ENCODE results near the gene TTLL6.
"Not testable (repeated sequence)": the region's sequence is repeated elsewhere in the genome, so short reads cannot be mapped to it uniquely, and the experiment has no call there.

Gene TTLL6

DNA sequence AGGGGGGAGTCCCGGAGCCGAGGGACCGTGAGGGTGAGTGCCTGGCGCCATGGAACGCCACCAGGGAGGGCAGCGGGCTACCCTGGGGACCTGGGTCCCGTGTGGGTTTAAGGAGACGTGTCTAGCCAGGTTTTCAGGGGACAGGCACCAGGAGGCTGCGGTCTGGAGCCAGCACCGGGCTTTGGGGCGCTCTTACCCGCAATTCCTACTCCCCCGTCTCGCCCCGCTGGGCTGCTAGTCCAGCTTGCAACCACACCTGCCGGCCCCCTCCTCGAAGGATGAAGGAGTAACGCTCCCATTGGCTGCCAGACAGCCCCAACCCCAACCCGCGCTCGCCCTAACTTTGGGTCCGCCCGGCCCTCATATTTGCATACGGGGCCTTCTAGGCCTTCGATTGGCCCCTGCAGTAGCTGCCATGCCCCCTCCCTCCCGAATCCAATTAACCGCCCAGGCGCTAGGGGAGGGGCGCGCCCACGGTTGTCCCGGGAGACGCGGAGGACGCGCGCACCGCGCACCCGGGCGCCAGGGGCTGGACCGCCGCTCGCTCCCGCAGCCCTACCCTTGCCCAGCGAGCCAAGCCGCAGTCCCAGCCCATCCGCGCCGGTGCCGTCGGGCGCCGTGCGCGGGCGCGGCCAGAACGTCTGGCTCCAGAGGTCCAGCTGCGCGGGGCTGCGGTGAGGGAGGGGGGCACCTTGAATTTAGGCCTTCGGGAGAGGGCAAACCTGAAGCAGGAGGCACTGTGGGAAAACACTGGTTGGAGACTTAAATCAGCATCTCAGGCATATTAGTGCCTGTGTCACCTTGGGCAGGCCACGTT, at the start of gene TTLL6:
TTLL6 (minus strand) TSS at position 456 of the 817 bp plus-strand sequence; CDS start at position 299, 157 bp downstream.
- DNase-seq (ENCODE audit: low read depth in 2 of 2) = peak; percentile 58 to 61

DNA sequence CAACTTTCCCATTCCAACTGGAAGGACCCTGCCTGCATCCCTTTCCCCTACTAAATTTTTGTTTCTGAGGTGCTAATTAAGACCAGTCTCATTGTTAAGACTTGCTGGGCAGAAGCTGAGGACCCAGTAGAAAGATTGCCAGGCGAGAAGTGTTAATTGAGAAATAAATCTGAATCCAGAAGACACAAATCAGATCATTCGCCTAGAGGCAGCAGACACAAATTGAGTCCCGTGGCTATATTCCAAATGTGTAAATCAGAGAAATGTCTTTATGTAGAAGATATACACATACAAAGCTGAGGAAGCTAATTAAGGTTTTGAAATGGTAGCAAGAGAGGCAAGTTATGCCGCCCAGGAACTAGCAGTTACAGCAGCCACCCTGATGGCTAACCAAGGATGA, 43.4 kb upstream of the TTLL6 start:
- DNase-seq (ENCODE audit: low read depth in 2 of 2) = no peak

DNA sequence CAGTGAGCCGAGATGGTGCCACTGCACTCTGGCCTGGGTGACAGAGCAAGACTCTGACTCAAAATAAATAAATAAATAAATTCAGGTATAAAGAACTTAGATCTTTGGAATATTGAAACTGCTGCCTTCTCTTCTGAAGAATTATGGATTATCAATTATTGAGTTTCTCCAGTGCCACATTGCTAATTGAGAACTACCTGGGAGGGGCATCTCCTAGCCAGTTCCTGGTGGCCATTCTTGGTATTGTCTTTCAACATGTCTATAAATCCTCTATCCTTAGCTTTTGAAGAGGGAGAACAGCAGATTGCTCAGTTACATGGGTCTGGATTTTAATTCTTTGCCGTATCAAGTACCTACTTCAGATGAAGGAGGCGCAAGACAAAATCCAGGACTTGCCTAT, 43.0 kb upstream of the TTLL6 start:
- no peak for DNase-seq (ENCODE audit: low read depth in 2 of 2)

DNA sequence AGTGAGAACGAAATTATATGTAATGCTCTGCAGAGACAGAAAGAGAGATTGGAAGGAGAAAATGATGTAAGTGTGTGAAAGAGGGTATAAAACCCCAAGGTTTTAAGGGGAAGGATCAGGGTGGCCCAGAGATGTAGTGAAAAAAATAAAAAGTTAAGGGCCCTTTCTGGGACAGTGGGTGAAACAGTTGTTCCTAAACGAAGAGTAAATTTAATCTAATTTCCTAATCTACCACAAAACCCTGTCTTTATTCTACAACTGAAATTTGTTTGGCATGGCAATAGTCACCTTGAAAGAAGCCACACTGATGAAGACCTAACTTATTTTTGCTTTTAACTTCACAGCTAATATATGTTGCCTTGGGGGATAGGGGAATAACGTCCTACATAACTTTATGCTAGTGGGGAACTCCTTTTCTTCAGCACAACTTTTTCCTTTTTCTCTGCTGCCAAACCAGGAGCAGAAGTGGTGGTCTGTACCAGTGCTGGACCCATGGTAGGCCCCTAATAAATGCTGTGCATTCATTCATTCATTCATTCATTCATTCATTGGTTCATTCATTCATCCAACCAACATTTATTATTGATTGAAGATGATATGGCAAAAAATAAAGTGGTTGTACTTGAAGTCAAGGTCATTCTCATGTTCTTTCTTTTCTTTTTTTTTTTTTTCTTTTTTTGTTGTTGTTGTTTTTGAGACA, 39.2 kb upstream of the TTLL6 start:
- DNase-seq (ENCODE audit: low read depth in 2 of 2) = no peak

DNA sequence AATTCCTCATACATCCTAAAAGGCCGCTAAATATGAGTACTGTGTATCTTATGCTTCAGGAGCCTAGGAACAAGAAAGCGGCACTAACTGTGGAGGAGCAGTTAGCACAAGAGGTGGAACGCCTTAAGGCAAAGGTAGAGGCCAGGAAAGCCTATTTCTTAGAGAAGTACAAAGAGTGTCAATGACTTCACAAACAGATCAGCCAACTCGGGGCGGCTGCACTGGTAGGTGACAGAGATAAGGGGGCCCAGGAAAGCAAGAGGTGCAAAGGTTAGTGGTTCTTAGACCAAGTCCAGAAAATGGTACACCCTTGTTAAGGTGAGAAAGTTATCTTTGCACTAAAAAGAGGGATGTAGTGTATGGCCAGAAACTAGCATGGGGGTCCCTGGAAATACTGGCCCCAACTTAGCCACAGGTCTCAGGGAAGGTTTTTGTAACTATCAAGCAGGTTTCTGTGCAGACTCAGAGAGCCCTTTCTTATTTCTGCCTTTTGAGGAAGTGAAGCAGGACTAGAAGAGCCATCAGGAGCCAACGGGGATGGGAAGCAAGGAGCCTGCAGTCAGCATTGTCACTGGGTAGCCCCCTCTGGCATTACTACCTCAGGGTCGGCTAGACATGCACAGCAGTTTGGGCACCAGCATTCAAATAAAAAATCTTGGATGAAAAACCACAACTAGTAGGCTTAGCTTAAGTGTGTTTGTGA, 37.9 kb upstream of the TTLL6 start:
- DNase-seq (ENCODE audit: low read depth in 2 of 2) = no peak

DNA sequence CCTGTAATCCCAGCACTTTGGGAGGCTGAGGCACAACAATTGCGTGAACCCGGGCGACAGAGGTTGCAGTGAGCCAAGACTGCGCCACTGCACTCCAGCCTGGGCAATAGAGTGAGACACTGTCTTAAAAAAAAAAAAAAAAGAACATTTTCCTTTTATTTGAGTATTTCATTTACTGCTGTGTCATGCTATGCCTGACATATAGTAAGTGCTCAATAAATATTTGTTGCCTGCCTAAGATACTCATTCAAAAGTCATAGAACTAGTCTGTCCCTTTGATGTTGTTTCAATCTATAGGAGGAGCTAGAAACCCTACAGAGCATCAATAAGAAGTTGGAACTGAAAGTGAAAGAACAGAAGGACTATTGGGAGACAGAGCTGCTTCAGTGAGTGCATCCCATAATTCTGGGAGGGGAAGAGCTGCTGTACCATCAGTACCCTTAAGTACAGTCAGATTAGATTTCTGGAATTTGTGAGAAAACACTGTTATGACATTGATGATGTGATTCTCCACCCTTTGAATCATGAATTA, 33.8 kb upstream of the TTLL6 start:
- no peak for DNase-seq (ENCODE audit: low read depth in 2 of 2)

DNA sequence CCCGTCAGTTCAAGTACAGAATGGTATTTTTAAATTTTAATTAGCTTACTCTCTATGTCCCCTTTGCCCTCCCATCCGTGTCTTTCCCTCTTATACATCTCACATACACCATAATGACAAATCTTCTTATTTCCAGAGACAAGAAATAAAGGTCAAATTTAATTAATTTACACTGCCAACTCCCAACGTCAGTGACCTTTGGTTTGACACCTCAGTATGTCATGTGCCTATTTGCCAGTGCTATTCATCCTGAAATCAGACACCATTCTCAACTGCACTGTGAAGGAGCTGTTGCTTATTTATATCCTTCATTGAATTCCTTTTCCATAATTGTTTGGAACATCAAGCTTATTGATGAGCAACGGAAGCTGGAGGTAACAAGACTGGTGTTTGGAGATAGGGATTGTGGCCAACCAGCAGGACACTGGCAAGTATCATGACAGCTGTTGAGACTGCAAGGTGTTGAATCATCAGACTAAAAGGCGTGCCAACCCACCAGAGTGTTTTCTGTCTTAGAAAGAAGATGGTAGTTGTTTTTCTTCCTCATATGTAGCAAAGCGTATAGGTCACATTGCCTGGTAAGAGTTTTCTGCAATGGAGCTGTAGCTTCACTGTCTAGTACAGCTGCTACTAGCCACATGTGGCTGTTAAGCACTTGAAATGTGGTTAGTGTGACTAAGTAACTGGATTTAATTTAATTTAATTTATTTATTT, 26.3 kb upstream of the TTLL6 start:
- DNase-seq (ENCODE audit: low read depth in 2 of 2) = no peak

DNA sequence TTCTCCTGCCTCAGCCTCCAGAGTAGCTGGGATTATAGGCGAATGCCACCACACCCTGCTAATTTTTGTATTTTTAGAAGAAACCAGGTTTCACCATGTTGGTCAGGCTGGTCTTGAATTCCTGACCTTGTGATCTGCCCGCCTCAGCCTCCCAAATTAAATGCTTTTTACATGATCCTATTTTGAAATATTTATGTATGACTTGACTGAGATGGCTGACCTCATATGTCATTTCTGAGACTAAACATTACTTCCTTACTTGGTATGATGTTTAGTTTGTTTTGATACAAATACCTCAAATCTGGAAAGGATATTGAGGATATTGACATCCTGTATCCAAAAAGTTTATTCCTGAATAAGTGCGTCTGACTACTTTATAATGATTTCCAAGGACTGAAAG, 25.7 kb upstream of the TTLL6 start:
- no peak for DNase-seq (ENCODE audit: low read depth in 2 of 2)

DNA sequence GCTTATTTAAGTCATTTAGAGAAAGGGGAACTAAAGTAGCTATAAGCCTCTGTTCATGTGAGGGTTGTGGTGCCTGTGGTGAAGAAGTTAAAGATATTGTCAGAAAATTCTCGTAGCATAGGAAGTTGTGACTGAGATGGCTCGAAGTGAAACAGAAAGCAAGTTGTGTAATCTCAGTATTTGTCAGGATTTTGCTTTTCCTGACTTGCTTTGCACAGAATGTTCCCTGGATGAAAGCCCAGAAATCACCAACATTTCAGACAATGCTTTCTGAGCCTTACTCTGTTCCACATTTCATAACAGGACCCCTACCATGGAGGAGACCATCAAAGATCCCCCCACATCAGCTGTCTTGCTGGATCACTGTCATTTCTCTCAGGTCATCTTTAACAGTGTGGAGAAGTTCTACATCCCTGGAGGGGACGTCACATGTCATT, 24.4 kb upstream of the TTLL6 start:
- DNase-seq (ENCODE audit: low read depth in 2 of 2) = no peak

DNA sequence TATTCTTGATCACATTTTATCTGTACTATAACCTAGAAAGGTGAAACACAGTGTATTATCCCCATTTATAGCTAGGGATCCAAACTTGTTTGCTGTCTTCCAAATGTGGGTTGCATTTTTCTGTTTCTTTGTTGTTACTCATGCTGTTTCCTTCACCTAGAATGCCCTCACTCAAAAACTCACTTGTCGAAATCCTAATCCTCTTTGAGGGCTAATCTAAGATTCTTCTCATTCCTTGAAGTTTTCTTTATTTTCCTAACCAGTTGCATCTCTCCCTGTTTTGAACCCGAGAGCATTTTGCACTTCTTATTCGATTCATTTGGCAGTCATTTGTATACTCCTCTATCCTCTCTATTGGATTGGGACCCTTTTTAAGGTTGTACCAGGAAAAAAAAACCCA, 23.4 kb upstream of the TTLL6 start:
- no peak for DNase-seq (ENCODE audit: low read depth in 2 of 2)

DNA sequence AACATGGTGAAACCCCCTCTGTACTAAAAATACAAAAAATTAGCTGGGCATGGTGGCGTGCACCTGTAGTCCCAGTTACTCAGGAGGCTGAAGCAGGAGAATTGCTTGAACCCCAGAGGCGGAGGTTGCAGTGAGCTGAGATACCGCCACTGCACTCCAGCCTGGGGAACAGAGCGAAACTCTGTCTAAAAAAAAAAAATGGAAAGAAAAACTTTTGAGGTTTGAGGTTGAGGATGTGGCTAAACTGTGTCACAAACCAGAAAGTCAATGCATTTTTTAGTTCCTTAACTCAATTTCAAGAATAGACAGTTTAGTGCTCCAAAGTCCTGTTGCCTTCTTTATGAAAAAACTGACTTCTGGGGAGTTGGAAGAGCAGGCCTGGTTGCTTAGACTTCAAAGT, 20.4 kb upstream of the TTLL6 start:
- not testable (repeated sequence) for DNase-seq (ENCODE audit: low read depth in 2 of 2)

DNA sequence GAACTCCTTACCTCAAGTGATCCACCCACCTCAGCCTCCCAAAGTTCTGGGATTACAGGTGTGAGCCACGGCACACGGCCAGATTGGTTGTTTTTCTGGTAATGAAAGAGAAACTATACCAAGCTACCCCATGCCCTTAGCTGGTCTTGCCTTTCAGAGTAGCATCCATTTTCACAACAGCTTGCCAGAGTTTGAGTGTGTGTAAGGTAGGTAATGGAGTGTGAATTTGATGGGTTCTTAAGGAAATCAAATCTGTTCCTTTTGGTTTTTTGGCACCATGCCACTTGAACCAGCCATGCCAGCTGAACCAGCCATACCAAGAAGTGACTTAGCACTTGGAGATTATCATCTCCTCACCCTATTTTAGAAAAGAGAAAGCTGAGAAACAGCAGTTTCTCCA, 18.9 kb upstream of the TTLL6 start:
- no peak for DNase-seq (ENCODE audit: low read depth in 2 of 2)

DNA sequence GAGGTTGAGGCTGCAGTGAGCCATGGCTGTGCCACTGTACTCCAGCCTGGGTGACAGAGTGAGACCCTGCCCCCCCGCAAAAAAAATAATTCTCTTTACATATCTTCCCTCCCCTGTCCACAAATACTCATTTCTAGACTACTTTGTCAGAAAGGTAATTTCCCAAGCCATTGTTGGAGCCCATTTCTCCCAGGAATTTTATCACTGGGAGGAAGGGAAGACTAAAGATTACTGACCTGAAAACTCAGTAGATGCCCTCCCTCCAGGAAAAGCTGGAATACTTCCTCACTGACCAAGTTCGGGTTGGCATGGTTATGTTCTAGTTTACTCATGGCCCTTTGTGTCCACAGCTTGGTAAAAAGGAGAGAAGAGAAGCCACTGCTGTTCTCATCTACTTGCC, 17.9 kb upstream of the TTLL6 start:
- DNase-seq (ENCODE audit: low read depth in 2 of 2) = no peak

DNA sequence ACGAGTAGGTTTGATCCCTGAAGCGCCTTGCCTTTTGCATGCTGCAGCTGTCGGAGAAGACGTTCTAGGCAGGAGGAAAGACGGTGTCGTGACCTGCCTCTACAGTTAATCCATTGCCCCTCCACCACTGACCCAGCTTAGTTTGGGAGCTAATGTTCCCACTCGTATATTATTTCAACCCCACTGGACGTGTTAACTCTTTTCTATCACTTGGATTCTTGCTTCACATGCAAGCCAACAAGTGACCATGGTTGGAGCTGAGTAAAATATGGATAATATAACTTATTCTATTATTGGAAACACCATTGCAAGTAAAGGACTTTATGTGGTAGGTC, 14.5 kb upstream of the TTLL6 start:
- DNase-seq (ENCODE audit: low read depth in 2 of 2) = no peak

DNA sequence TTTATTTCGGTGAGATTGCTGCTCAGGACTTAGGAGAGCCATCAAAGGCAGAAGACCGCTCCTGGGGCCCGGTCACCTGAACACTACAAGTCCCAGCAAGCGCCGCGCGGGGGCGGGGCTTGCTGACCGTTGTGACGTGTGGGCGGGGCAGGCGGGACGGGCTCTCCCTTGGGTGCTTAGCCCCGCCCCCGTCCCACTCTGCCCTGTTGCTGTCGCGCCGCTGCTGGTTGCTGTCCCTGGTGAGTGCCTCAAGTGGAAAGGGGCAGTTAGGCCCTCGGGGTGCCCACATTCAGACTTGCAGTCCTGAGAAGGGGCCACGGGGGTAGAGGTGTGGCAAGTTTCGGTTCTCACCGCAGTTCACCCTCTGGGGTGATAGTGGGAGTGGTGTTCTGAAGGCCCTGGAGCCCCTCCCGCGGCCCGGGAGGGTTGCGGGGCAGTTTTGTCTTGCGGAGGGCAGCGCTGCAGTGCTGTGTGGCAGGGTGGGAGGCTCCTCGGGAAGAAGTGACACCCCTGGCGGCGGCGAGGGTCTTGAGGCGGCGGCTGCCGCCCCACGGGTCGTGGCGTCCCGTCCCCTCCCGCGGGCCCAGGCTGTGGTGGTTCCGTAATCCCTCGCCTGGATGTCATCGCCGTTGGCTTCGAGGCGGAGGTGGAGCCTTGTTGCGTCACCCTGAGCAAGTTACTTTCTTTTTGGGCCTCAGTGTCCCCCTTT, 14.0 kb upstream of the TTLL6 start, which contains the start of gene CALCOCO2:
CALCOCO2 (plus strand) TSS at position 196 of the 709 bp plus-strand sequence. CDS start 10,673 bp downstream, outside the sequence.
- DNase-seq (ENCODE audit: low read depth in 2 of 2) = peak; percentile 70 to 86

DNA sequence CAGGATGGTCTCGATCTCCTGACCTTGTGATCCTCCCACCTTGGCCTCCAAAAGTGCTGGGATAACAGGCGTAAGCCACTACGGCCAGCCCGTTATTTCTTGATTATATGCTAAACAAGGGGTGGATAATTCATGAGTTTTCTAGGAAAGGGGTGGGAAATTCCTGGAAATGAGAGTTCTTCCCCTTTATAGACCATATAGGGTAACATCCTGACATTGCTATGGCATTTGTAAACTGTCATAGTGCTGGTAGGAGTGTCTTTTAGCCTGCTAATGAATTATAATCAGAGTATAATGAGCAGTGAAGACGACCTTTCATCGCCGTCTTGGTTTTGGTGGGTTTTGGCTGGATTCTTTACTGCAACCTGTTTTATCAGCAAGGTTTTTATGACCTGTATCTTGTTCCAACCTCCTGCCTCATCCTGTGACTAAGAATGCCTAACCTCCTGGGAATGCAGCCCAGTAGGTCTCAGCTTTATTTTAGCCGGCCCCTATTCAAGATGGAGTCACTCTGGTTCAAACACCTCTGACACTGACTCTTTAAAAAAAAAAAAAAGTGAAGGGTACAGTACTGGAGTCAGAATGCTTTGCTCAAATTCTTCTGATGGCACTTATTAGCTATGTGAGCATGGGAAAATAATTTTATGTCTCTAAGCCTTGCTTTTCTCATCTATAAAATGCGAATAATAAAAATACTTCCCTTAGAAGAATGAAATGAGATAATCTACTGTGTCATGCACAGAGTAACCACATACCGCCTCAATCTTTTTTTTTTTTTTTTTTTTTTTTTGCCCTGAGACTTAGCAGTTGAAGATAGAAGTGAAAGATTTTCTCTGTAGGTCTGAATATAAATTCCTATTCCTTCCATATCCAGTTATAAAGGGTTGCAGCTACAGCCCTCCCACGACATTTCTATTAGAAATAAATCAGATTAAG, 8.7 kb upstream of the TTLL6 start:
- DNase-seq (ENCODE audit: low read depth in 2 of 2) = no peak

DNA sequence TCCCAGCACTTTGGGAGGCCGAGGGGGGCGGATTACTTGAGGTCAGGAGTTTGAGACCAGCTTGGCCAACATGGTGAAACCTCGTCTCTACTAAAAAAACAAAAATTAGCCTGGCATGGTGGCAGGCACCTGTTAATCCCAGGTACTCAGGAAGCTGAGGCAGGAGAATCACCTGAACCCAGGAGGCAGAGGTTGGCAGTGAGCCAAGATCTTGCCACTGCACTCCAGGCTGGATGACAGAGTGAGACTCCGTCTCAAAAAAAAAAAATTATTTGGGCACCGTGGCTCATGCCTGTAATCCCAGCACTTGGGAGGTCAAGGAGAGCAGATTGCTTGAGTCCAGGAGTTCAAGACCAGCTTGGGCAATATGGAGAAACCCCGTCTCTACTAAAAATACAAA, 3.9 kb upstream of the TTLL6 start:
- DNase-seq (ENCODE audit: low read depth in 2 of 2) = not testable (repeated sequence)

DNA sequence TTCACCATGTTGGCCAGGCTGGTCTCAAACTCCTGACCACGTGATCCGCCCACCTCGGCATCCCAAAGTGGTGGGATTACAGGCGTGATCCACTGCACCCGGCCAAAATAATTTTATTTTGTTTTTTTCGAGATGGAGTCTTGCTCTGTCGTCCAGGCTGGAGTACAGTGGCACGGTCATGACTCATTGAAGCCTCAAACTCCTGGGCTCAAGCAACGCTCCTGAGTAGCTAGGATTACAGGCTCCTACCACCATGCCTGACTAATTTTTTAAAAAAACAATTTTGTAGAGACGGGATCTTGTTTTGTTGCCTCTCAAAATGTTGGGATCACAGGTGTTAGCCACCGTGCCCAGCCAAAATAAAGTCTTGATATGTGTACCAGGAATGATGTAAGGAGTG, 2.4 kb upstream of the TTLL6 start:
- no peak for DNase-seq (ENCODE audit: low read depth in 2 of 2)

DNA sequence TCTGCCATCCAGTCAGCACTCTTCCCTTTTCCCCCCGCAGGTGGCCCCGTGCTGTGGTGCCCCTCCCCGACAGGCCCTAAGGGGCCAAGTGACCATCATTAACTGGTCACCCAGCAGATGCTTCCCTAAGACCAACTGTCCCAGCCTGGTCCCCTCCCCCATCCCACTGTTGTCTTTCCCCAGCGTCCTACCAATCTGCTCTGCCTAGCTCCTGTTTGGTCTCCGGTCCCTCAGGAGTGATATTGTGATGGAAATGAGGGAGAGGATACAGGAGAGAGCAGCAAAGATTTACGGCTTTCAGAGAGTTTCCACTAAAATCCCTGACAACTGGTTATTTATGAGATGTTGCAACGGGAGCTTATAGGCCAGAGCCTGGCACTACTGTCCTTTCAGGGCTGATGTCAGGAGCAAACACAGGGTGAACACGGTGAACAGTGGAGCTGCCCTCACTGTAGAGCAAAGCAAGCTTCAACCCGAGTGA, 1.4 kb upstream of the TTLL6 start:
- DNase-seq (ENCODE audit: low read depth in 2 of 2) = no peak

DNA sequence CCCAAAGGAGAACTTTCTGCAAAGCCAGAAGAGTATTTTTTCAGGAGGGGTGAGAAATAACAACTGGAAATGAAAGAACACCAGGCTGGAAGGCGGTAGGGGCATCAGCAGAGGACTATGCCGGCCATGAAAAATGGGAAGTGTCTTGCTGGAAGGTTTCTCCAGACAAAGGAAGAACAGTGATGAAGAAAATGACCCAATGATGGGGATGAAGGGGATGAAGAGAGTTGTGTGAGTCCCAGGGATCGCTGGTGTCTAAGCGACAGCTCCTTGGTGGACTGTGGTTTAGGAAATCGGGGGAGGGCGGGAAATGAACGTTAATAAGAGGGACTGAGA, 623 bp downstream of the TTLL6 start:
- no peak for DNase-seq (ENCODE audit: low read depth in 2 of 2)
